K562 treated with DMSO at 1 percent for 48 hours (cell line): ENCODE measurements around the gene KRT6C. TPM values are rescaled to one million over a fixed set of nuclear protein-coding genes. Genes with fewer than 3 reads are reported as not detected.

ENCODE experiments used
- total RNA-seq: library from RNA; unstranded; fragments of 300-600 nt; gene quantifications from 2 replicates; pipeline ENCODE4 v1.2.3, GENCODE V29; 2022; ENCODE audit warnings: low replicate concordance; ENCODE audit errors: extremely low read depth

Gene KRT6C
- not detected in 2 replicates for total RNA-seq

GRCh38 chr12:52473768-52474167, at the start of gene KRT6C:
TSS of gene KRT6C (minus strand) at chr12:52473805. CDS start at chr12:52473737, 68 bp downstream.

GRCh38 chr12:52519826-52520662, 46.4 kb upstream of the KRT6C start, which contains the start of gene KRT5:
TSS of gene KRT5 (minus strand) at chr12:52520394. CDS start at chr12:52520296, 98 bp downstream.

GRCh38 chr12:52493172-52493571, 19.6 kb upstream of the KRT6C start, which contains the start of gene KRT6A:
TSS of gene KRT6A (minus strand) at chr12:52493257. CDS start at chr12:52493188, 69 bp downstream.

GRCh38 chr12:52452101-52452500, 21.5 kb downstream of the KRT6C start, which contains the start of gene KRT6B:
TSS of gene KRT6B (minus strand) at chr12:52452146. CDS start at chr12:52452078, 68 bp downstream.

GRCh38 chr12:52434081-52434733, 39.4 kb downstream of the KRT6C start, which contains the start of gene KRT75:
TSS of gene KRT75 (minus strand) at chr12:52434371. CDS start at chr12:52434304, 67 bp downstream.

Other genes with a start within 250 kb of the KRT6C start
- gene KRT7, start 240.6 kb downstream of the KRT6C start, total RNA-seq, result not detected in 2 replicates
- gene KRT86, start 199.2 kb downstream of the KRT6C start, total RNA-seq, result not detected in 2 replicates
- not detected in 2 replicates for gene KRT81, start 182.3 kb downstream of the KRT6C start, total RNA-seq
- gene KRT83, start 152.4 kb downstream of the KRT6C start, total RNA-seq, result not detected in 2 replicates
- gene KRT85, start 106.3 kb downstream of the KRT6C start, total RNA-seq, result not detected in 2 replicates
- gene KRT84, start 88.2 kb downstream of the KRT6C start, total RNA-seq, result not detected in 2 replicates
- gene KRT82, start 67.5 kb downstream of the KRT6C start, total RNA-seq, result not detected in 2 replicates
- not detected in 2 replicates for gene KRT75, start 39.4 kb downstream of the KRT6C start, total RNA-seq
- gene KRT6B, start 21.7 kb downstream of the KRT6C start, total RNA-seq, result not detected in 2 replicates
- not detected in 2 replicates for gene KRT6A, start 19.5 kb upstream of the KRT6C start, total RNA-seq
- gene KRT5, start 46.6 kb upstream of the KRT6C start, total RNA-seq, result not detected in 2 replicates
- gene KRT71, start 79.3 kb upstream of the KRT6C start, total RNA-seq, result not detected in 2 replicates
- not detected in 2 replicates for gene KRT74, start 100.0 kb upstream of the KRT6C start, total RNA-seq
- gene KRT72, start 127.7 kb upstream of the KRT6C start, total RNA-seq, result not detected in 2 replicates
- not detected in 2 replicates for gene KRT73, start 144.8 kb upstream of the KRT6C start, total RNA-seq
- not detected in 2 replicates for gene KRT2, start 178.4 kb upstream of the KRT6C start, total RNA-seq
- gene KRT1, start 206.6 kb upstream of the KRT6C start, total RNA-seq, result not detected in 2 replicates
- gene KRT77, start 229.7 kb upstream of the KRT6C start, total RNA-seq, result not detected in 2 replicates